NCI-H1417 treated with DMSO at 0.1 percent for 48 hours (cell line): ENCODE data around the gene CD101.

ENCODE experiments used
- DNase-seq: peaks from one replicate; lab custom pipeline; 2025; lab: John Stamatoyannopoulos, UW

Gene CD101

DNA sequence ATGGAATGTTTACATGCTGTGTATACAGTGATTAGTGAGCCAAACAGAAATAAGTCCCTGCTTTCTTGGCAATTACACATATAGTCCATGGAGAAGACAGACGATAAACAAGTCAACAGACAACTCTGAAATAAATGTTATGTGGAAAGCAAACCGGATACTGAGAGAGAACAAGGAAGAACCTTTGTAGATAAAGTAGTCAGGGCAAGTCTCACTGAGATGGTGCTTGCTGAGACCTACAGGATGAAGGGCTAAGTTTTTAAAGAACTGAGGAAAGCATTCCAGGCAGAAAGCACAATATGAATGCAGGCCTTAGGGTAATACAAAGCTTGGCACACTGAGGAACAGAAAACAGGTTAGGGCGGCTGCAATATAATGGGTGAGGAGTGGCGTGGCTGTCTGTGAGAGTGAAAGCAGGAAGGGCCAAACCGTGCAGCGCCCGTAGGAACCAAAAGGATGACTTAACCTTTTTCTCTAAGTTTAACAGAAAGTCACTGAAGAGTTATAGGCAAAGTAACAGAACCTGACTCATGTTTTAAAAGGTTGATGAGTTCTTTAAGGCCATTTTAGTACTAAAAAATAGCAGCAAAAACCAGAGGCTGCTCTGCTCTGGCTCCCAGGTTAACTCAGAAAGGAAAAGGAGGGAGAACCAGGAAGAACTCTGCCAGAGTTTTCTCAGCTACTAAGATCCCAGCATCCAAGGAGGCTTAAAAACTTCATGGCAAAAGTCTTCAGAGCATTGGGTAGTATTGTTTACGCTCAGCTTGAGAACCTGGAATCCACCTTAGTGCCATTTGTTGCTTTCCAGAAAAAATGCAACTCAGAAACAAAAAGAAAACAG, 49.9 kb downstream of the CD101 start:
- DNase-seq = no peak

- DNase-seq = no peak
Measured at GRCh38 chr1:117054068-117054467, 52.5 kb downstream of the CD101 start.

DNA sequence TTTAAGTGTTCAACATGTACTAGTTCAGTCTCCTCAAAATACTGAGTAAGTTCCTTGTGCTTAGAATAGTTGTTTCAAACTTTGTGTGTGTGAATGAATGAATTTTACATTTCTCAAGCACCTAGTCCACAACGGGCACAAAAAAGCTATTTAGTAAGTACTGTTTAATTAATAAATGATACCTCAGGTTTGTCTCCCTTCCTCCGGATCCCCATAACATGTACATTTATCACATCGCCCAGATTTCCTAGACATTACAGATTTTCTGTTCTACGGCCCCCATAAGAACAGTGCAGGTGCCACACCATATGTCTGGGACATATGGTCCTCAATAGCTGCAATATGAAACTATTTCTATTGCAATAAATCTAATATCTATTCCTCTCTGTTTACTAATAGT, 57.2 kb downstream of the CD101 start:
- no peak for DNase-seq

DNA sequence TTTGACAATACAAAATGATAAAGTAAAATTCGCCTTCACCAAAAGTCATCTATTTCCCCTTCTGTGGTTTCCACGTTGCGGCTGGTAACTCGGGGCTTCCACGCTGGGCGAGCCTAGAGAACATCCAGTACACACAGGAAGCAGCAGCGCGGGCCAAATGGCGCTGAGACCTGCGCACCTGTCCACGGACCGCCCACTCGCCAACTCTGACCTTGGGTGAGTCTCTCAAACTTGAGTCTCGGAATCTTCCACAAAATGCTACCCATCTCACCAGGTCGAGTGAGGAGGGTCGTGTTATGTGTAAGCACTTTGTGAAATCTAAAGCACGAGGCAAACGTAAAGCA, 57.7 kb downstream of the CD101 start:
- no peak for DNase-seq

DNA sequence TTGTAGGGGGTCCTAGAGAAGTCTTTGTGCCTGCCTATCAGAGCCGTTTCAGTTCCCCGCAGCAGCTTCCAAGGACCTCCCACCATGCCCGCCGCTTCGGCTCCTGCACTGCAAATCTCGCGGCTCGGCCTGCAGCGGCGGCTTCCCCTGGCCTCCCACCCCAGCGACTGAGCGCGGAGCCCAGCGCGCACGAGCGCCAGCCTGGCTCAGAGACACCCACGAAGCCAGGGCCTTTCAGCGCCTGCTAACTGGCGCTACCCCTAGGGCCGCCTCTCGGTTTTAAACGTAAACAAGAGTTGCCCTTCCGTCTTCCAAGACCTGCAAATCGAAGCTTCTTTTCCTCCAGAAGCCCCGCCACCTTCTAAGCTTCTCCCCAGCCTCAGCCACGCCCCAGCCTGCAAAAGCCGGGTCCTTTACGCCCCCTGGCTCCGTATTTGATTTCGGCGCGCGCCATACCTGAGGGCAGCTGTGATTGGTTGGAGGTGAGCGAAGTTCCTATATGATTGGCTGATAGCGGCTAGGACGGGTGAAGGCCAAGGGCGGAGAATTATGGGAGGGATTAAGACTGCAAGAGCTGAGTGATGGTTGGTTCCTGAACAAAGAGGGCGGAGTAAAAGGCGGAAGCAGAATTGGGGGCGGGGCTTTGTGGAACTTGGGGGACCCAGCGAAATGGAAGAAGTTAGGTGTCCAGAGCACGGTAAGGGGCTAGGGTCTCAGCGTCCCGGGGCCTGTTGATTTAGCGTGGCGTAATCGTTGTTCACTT, 58.3 kb downstream of the CD101 start, which contains the start of gene TTF2:
TTF2 (plus strand) TSS at position 649 of the 763 bp plus-strand sequence; CDS start at position 670, 21 bp downstream.
- peak; percentile 93 for DNase-seq

DNA sequence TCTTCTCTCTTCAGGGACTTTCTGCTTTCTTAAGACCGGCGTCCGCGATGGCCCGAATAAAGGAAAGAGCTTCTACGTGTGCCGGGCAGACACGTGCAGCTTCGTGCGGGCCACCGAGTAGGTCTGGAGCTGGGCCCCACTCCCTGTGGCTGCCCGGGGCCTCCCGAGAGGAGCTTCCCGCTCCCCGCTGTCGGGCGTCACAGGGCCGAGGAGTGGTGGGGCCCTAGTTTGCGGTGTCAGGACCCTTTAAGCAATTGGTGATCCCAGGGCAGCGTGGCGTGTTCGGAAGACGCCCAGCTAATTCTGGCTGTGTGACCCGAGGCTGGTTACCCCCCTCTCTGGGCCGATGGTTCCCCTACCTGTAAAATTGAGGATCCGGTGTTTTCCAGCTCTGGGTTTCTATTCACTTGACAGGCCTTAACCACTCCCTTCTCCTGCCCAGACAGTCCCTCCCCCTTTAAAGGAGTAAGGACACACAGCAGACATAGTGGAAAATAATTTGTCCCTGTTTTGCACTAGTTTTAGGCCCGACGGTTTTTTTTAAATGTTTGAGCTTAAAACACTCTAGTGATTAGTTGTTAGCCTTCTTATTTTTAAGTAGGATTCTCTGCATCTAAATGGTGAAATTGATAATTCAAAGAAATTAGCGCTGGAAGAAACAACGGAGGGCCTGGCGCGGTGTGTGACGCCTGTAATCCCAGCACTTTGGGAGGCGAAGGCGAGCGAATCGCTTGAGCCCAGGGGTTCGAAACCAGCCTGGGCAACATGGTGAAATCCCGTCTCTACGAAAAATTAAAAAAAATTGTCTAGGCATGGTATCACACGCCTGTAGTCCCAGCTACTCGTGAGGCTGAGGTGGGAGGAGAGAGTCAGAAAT, 59.1 kb downstream of the CD101 start:
- DNase-seq = no peak

DNA sequence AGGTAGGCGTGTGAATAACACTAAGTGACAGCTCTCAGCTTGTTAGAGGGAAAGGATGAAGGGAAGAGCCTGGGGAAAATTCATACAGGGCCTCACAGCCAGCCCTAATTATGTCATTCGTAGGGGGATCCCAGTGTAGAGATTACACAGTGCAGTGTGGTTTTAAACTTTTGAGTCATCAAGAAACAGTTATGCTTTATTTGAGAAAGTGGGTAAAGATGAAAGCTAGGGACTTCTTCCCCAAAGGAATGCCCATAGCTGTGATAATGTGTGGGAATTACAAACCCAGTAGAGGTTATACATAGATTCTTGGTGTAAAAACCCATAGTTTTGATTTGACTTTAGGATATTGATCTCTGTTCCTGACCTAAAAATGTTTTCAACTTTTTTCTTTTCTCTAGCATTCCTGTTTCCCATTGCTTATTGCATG, 60.4 kb downstream of the CD101 start:
- DNase-seq = no peak

GRCh38 chr1:117066367-117066766, 64.8 kb downstream of the CD101 start:
- no peak for DNase-seq

DNA sequence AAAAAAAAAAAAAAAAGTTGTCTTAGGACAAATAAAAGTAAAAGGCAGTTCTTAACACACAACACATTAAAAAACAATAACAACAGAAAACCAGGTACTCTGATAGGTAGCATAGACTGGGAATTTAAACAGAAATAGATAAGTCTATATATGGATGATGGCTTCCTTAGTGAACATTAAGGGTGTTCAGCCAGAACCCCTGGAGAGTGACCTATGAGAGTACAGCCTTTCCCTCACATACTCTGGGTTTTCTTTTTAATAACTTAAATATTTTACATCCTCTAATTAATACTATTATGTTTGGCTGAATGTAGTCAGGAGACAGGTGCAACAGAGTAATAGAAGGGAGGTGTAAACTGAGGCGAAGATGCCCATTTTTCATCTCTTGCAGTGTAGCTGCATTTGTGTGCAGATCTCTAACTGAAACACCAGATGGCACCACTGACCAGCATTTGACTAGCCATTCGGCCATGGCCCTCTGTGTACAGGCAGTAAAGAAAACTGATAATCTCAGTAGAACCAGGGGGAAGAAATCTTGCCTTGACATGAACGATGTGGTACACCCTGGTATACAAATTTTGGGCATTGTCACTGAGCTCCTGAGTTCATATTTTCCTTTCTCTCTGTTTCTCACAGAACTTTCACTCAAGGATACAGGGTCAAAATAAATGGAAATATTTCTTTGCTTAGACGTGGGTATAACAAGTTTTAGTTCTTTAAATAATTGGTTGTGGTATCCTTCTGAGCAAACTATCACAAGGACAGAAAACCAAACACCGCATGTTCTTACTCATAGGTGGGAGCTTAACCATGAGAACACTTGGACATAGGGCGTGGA, 66.2 kb downstream of the CD101 start:
- no peak for DNase-seq

DNA sequence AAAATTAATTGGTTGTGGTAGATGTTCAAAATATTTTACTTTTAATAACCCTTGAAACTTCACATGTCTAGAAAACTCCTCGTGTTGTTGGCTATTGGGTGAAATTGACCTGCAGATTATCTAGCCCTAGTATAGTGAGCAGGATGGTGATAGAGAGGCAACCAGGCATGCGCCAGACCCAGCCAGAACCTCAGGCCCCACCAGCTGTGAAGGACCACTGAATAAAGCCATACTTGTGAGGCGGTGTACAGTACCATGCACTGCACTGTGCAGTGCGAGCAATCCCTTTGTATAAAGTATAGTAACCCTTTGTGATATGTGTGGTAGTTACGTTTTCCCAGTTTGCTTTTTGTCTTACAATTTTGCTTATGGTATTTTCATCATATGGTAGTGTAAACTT, 67.0 kb downstream of the CD101 start:
- no peak for DNase-seq

DNA sequence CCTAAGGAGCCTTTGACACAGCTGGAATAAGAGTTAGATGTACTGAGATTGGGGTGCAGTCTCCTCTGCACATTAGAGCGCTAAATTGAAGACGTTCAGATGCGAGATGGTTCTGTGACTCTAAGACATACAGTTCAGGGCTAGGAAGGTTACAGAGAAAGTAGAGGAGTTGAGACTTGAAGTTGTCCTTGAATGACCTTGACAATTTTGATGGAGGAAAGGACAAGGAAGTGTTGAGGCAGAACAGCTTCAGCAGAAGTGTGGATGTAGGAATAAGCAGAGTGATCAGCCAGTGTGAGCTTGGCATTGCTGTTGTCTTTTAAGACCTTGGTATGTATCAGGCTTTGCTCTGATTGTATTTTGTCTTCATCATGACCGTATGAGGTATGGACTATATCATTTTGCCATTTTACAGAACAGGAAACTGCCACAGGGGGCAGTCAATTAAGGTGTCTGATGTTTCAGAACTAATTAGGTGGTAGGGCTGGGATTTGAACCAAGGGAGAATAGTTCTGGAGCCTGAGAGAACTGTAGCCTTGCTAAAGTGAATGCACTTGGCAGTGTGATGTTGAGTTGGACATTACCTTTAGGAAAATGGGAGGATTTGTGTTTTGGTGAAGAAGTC, 67.8 kb downstream of the CD101 start:
- DNase-seq = no peak

DNA sequence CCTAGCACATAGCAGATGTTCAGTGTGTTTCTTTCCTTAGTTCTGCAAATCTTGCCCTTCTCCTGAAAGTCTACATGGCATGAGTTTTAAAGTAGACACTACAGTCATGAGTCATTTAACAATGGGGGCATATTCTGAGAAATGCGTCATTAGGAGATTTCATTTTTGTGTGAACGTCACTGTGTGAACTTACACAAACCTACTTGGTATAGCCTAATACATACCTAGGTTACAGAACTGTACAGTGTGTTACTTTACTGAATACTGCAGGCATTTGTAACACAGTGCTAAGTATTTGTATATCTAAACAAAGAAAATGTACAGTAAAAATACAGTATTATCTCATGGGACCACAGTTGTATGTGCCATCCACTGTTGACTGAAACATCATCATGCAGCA, 68.6 kb downstream of the CD101 start:
- DNase-seq = no peak

DNA sequence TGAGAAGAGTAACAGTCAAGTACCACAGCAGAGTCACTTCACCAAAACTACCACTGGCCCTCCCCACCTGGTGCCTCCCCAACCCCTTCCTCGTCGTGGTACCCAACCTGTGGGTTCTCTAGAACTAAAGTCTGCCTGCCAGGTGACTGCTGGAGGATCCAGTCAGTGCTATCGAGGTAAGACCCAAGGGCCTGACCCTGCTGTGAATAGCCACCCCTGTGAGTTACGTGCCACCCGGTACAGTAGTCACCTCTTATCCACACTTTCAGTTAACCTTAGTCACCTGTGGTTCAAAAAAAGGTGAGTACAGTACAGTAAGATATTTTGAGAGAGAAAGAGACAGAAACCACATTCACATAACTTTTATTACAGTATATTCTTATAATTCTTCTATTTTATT, 75.1 kb downstream of the CD101 start:
- DNase-seq = no peak

DNA sequence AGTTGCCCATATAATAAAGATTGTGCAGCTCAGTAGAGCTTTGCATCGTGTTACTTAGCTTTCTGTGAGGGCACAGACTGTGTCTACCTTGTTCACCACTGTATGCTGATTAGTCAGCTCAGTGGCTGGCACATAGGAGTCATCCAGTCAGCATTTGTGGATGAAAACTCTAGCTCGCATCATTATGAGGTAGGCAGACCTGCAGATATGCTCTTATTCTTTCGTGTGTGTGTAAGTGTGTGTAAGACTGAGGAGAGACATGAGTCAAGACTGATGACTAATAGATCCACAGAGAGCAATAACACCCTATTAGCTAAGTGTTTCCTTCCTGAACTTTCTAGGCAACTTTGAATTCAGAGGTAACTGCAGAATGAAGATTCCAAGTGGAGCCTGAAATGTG, 75.7 kb downstream of the CD101 start:
- no peak for DNase-seq

DNA sequence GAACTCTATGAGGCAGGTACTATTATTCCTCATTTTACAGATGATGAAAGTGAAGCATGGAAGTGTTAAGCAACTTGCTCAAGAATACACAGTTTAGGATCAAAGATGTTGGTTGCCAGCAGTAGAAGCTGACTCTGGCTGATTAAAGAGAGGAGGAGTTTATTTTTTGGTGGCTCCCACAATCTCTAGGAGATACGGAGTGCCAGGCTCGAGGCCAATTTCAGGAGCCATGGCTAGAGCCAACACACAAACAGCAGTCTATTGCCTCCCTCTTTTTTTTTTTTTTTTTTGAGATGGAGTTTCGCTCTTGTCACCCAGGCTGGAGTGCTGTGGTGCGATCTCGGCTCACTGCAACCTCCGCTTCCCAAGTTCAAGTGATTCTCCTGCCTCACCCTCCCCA, 78.2 kb downstream of the CD101 start:
- DNase-seq = no peak

- no peak for DNase-seq
Measured at GRCh38 chr1:117084231-117084630, 82.7 kb downstream of the CD101 start.
